GM19397 (cell line): ENCODE data around the gene PER2.
"Not testable (repeated sequence)": the region's sequence is repeated elsewhere in the genome, so short reads cannot be mapped to it uniquely, and the experiment has no call there.

Experiments used
- ATAC-seq: cut with Tn5 transposase; IDR thresholded peaks from one replicate; pipeline ENCODE4 v1.9.1; 2021; ENCODE audit warnings: mild to moderate bottlenecking, moderate library complexity; ENCODE audit not compliant: unreplicated experiment

Gene PER2

DNA sequence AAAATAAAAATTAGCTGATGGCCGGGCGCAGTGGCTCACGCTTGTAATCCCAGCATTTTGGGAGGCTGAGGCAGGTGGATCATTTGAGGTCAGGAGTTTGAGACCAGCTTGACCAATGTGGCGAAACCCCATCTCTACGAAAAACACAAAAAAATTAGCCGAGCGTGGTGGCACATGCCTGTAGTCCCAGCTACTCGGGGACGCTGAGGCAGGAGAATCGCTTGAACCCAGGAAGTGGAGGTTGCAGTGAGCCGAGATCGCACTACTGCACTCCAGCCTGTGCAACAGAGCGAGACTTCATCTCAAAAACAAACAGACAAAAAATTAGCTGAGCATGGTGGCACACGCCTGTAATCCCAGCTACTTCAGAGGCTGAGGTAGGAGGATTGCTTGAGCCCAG is 22.3 kb upstream of the PER2 start:
- not testable (repeated sequence) for ATAC-seq

DNA sequence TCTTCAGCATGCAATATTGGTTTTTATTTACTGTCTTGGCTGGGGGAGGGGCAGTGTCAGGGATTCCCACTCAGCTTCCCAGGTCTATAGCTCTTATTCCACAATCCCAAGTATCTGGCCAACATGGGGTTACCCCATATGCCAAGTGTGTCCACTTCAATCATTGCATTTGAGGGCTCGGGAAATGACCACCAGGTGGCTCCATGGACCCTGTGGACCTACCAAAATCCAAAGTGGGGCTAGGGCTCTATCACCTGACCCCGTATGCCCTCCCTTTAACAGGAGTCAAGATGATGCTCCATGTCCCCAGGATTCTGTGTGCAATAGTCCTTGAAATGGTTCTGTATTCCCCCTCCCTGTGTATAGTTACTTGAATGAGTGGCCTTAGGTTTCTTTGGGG is 19.8 kb upstream of the PER2 start:
- ATAC-seq = no peak

- no peak for ATAC-seq
Measured at GRCh38 chr2:238306672-238306998, 18.2 kb upstream of the PER2 start.

- ATAC-seq = no peak
Measured at GRCh38 chr2:238305965-238306671, 17.7 kb upstream of the PER2 start.

- no peak for ATAC-seq
Measured at GRCh38 chr2:238305092-238305862, 16.9 kb upstream of the PER2 start.

- ATAC-seq = no peak
Measured at GRCh38 chr2:238304116-238304515, 15.7 kb upstream of the PER2 start.

- ATAC-seq = no peak
Measured at GRCh38 chr2:238302751-238303150, 14.3 kb upstream of the PER2 start.

- ATAC-seq = no peak
Measured at GRCh38 chr2:238302087-238302486, 13.7 kb upstream of the PER2 start.

- no peak for ATAC-seq
Measured at GRCh38 chr2:238299803-238300202, 11.4 kb upstream of the PER2 start.

GRCh38 chr2:238296638-238297457 is 8.4 kb upstream of the PER2 start:
- no peak for ATAC-seq

DNA sequence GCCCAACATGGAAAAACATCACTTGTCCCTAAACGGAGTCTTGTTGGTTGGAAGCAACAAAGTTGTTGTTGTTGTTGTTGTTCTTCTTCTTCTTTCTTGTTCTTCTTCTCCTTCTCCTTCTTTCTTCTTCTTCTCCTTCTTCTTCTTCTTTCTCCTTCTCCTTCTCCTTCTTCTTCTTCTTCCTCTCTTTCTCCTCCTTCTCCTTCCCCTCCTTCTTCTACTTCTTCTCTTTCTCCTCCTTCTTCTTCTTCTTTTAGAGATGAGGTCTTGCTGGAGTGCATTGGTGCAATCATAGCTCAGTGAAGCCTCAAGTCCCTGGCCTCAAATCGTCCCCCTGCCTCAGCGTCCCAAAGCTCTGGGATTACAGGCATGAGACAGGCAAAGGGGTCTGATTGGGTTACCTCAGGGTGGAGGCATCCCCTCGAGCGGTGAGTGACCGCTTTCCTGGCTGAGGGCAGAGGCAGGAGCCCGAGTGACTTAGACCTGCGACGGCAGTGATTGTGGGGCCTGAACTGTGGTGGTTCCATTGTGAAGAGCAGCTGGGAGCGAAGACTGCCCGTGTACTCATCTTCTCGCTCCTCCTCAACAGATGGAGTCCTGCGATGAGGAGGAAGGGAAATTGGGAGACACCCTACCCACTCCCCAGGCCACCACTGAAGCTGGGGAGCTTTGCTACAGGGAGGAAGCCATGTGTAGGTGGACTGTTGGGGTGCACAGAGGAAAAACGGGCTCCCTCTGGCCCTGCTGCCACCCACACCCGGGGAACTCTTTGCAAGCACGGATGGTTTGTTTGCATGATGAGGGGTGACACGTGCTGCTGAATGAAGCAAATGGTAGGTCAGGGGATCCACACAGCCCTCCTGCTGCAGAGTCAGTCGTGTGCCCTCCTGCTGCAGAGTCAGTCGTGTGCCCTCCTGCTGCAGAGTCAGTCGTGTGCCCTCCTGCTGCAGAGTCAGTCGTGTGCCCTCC is 7.0 kb upstream of the PER2 start:
- ATAC-seq = no peak

DNA sequence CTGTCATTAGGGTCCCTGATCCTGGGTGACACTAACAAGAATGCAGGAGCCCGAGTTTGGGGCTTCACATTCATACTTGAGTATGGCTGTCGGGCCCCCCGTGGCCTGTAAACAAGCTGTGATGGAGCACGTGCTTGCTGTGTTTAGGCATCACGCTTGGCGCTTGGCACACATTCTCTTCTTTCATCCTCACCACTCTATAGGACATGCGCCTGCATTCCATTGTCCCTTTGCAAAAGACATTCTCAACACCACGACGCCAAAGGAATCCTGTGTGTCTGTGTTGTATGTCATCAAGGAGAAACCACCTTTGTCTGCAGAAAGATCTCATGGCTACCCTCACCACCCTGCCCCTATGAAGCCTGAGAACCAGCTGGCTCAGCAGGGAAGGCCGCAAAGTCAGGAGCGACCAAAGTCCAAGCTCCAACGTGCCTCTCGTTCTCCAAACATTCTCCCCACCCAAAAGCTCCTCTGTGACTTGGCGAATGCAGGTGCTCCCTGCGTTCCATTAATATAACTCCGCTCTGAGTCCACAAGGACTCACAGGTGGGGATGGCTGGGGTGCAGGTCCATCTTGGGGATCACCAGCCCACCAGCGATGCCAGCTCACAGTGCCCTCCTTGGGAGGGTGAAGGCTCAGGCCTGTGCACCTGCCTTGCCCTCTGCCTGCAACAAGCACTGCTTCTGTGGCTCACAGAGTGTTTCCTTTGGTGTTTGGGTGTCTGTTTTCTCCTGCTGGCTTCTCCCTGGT is 6.2 kb upstream of the PER2 start:
- ATAC-seq = no peak

DNA sequence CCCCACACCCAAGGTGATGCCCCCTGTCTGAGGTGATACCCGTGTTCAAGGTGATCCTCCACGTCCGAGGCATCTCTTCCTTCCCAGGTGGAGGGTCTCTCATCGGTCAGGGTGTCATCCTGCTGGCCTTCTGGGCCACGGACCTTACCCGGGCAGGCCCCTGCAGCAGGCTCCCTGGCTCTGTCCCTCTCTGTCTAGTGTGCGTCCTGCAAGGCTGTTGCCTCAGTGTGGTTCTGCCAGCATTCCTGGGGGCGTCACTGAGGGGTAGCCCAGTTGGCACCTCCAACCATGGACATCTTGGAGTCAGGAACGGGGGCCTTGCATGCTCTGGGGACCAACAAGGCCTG is 5.6 kb upstream of the PER2 start:
- no peak for ATAC-seq

DNA sequence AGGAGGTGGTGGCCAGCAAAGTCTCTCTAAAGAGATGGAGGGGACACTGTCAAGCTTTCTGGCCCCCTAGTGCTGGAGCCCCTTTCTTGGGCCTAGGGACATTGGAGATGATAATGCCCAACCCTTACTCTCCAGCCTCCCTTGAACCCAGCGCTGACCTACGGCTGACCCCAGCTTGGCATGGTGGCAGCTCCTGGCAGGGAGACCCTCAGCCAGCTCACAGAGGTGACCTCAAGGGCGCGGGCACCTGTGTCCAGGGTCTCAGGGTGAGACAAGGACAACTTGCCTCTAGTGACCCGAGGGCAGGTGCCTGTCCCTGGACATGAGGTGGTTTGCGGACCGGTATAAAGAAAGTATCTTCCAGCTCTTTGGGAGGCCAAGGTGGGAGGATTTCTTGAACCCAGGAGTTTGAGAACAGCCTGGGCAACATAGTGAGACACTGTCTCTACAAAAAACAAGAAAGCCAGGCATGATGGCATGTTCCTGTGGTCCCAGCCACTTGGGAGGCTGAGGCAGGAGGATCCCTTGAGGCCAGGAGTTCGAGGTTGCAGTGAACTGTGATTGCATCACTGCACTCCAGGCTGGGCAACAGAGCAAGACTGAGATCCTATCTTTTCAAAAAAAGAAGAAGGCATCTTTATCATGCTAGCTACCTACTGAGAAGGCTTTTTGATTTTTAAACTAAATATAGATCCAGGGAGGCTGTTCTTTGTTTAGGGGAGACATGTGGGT is 3.3 kb upstream of the PER2 start:
- no peak for ATAC-seq

DNA sequence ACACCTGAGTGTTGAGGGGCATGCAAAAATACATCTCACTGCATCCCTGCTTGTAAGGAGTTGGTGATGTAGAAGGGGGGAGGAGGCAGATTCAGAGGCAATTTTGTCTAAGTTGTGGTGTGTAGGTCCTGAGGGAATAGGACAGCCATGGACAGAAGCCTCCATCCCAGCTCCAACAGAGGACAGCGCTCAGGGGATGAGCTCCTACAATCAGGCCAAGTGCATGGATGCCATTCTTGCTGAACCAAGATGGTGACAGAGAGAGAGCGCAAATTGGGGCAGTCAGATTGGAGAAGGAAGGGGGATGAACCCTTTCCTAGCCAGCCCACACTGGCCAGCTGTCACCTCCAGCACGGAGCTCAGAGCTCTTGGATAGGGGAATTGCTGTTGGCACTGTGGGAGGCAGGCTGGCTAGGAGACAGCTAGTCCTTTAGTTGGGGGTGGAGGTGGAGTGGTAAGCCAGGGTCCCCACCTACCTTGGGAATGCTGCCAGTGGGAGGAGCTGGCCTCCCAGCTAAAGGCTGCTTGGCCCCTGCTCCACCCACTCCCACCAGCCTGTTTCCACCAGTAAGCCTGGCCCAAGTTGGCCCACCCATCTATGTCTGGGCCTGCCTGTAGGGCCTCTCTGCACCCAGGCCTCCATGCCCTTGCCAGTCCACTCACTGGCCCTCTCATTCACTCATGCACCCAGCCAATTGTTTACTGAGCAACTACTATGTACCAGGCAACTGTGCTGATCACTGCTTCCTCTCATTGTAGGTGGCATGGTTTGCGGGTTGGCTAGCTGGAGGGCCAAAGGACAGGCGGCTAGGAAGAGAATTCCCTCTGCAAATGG is 2.5 kb upstream of the PER2 start:
- no peak for ATAC-seq

- no peak for ATAC-seq
Measured at GRCh38 chr2:238290091-238290509, 1.7 kb upstream of the PER2 start.

DNA sequence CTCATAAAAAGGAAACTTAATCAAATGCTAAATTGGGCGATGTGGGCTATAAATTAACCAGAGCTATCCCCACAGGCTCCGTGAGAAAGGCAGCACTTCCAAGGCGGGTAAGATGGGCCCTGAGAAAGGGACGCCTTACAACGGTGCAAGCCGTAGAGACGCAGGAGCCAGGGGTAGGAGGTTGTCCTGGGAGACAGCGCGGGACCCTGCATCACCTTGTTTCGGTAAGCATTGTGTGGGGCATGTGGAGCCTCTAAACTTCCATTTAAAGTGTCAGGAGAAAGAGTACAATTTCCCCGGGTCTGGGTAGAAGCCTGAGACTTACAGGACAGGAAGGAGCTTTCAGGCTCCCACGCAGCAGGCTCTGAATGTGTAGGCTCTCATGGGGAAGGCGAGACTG is 1.2 kb upstream of the PER2 start:
- ATAC-seq = no peak
